Frontal cortex (tissue), 4 donors: ENCODE measurements around the gene CNGA1. TPM values are rescaled to one million over a fixed set of nuclear protein-coding genes. Genes with fewer than 3 reads are reported as not detected.
"Not testable (repeated sequence)": the region's sequence is repeated elsewhere in the genome, so short reads cannot be mapped to it uniquely, and the experiment has no call there.

Source experiments
- DNase-seq, 2 donors: peaks; one replicate each; pipeline ENCODE4 v3.0.0; 2012; ENCODE audit warnings: low spot score in 2 of 2
- FAIRE-seq: peaks from 2 replicates; lab custom pipeline; 2012; peaks lifted over from hg19 to GRCh38; lab: Jason Lieb, UNC
- total RNA-seq: library from RNA; depleted of rRNA; stranded (reverse); fragments of >200 nt; gene quantifications from one replicate; pipeline ENCODE4 v1.2.3, GENCODE V29; 2014
- donor health status: control.
- donor health status: control.
- donor health status: control.

The CNGA1 gene
- total RNA-seq, 1 donor from 2014 or later, result 0.41 TPM

DNA sequence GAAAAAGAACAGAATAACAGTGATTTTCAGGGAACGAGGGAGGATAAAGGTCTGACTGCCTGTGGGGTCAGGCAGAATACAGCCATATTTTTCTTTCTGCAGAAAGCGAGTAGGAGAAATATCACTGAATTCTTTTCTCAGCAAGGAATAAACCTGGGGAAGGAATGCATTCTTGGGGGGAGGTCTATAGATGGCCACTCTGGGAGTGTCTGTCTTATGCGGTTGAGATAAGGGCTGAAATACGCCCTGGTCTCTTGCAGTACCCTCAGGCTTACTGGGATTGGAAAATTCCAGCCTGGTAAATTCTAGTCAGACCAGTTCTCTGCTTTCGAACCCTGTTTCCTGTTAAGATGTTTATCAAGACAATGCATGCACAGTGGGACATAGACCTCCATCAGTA is 26.3 kb downstream of the CNGA1 start:
- DNase-seq, result no peak
- no peak for FAIRE-seq

DNA sequence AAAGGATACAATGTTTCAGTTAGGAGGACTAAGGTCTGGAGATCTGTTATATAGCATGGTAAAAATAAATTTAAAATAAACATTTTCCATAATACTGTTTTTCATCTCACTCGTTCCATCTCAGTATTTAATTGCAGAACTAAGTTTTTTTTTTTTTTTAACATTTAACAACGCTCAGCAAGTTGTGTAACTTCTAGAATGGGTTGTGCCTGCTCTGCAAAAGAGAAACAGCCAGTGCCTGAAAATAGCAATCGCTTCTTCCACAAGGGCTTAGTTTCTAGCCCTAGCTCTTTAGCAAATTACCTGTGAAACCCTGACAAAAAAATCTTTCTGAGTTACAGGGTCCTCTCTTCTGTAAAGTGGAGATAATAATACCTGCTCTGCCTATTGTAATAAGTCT is 41.9 kb downstream of the CNGA1 start:
- FAIRE-seq (no peak), DNase-seq (no peak)

- no peak for FAIRE-seq
- DNase-seq, result no peak
Measured at GRCh38 chr4:47972721-47973120, 43.8 kb downstream of the CNGA1 start.

DNA sequence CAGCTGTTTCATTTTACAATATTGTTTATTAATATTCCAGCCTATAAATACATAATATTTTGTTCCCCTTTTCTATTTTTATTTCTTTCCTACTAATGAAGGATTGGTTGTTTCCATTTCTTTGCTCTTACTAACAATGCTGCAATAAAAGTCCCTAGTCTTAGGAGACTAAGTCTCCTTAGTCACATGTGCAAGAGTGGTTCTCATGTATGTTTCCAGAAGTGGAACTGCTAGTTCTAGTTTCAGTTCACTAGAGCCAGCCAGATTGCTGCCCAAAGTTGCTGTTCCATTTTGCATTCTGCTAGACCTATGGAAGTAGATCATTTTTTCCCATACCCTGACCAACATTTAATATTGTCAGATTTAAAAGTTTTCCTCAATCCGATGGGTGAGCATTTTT is 44.3 kb downstream of the CNGA1 start:
- no peak for FAIRE-seq
- no peak for DNase-seq

DNA sequence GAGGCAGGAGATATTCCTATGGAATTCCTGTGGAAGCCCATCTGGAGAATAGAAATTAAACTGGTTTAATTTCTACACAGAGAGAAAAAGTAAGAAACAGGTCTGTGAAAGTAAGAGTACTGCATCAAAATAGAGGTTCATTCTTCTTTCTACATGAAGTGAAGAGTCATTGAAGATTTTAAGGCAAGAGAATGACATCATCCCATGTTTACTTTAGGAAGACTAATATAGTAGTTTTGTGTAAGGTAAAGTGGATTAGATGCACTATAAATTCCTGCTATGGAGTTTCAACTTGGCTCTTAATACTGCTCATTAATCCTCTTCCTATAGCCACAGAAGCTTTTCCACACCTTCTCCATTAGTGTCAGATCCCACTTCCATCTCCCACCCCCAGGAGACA is 47.6 kb downstream of the CNGA1 start:
- DNase-seq (no peak), FAIRE-seq (no peak)

DNA sequence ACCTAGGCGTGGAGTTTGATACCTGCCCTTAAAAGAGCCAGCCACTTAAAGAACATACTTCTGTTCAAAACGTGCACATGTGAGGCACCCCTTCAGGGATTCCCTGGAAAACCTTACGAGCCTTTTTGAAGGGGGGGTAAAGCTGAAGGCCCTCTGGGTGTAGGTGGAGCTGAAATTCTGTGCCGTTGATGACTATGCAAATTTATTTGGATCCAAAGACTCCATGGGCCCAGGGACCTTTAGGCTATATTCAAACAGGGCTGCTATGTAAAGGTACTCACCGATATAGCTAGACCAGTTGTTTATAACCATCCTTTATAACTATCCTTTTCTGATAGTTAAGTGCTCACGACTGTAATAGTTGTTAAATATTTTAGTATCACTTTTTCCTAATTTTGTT is 61.8 kb downstream of the CNGA1 start:
- no peak for FAIRE-seq
- no peak for DNase-seq

- DNase-seq, result no peak
- no peak for FAIRE-seq
Measured at GRCh38 chr4:47954245-47954644, 62.2 kb downstream of the CNGA1 start.

- DNase-seq, result no peak
- FAIRE-seq, result no peak
Measured at GRCh38 chr4:47945930-47946726, 70.4 kb downstream of the CNGA1 start.

- FAIRE-seq (no peak), DNase-seq (no peak)
Measured at GRCh38 chr4:47942081-47942819, 74.2 kb downstream of the CNGA1 start.

DNA sequence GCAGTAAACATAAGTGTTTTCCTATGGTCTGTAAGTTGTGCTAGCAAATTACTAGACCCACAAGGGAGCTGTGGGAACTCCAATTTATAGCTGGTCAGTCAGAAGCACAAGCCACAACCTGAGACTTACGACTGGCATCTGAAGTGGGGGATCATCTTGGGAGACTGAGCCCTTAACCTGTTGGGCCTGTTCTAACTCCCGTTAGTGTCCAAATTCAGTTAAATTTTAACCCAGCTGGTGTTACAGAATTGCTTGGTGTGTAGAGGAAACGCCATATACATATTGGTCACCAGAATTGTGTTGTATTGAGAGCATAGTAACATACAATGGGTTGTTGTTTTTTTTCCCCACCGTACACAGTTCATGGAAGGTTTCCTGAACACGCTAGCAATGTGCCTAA is 77.0 kb downstream of the CNGA1 start:
- FAIRE-seq (no peak), DNase-seq (no peak)

DNA sequence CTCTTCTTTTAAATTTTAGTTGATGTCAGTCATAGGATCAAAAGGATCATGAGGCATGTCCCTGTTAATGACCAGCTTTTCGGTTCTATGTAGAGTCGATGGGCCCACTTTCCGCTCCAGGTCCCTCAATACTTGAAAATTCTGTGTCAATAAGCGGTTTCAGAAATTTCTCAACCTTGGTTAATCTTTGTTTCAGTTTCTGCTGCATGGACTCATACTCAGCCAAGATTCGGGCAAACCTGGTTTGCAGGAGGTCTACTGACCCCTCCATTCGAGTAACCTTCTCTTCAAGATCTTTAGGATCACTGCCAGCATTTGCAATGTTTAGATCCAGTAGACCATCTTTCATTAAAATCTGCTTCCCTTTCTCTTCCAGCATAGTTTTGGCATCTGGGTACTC is 80.1 kb downstream of the CNGA1 start:
- no peak for FAIRE-seq

GRCh38 chr4:47933840-47934239 is 82.6 kb downstream of the CNGA1 start:
- FAIRE-seq, result peak; percentile 90
- peak; percentile 4 to 27 for DNase-seq

More for the DNA sequence above, 80.1 kb downstream of the CNGA1 start:
- no peak for DNase-seq

DNA sequence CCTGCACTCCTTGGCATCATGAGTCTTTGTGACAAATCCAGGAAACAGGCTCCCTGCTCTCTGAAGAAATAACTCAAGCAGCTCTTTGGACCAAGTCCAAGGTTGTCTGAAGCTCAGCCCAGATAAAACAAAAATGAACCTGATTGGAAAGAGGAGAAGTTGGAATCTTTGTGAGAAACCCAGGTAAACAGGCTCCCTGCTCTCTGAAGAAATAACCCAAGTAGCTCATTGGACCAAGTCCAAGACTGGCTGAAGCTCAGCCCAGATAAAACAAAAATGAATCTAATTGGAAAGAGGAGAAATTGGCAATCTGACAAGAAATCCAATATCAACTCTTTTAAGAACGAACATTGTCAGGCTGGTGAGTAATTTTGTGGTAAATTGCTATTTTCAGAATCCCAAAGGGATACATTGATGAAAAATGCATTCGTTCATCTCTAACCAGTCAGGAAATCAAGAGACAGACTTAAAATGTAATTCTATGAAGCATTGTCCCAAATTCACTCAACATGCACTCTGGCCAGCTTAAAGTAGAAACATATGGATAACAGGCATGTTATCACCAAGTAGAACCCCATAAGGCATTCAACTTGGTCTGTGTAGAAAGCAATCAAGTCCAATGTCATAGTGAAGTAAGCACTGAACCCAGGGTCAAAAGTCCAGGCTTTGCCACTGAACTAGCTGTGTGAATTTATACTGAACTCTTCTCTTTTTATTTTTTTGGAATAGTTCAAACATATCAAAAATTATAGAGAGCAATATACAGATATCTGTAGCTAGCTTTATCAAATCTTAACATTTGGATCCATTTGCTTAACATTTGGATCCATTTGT is 85.3 kb downstream of the CNGA1 start:
- FAIRE-seq, result no peak
- DNase-seq, result no peak

GRCh38 chr4:47929682-47930201 is 86.7 kb downstream of the CNGA1 start:
- no peak for DNase-seq
- FAIRE-seq, result no peak

DNA sequence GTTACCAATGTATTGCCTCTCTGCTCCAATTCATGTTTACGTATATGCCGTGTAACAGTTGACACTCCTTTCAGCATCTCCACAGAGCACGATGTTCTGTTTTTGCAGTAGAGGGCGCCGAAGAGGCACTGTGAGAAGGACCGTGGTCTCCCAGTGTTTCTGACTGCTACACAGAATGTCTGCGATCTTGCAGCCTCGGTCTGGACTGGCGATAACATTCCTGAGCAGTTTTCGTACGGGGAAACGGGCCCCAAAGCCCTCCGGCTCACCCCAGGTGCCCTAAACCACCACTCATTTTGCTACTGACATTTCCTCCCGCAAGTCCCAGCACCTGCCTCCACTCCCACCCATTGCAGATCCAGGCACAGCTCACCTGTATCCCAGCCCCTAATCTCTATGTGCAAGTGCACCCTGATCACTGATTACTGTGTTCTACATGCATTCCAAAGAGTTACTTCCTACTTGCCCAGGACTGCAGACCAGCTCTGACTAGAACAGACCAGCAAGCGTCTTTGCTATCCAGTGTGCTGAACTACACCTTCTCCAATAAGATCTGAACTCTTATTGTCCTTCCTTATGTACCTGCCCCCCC is 89.7 kb downstream of the CNGA1 start:
- FAIRE-seq, result no peak

DNA sequence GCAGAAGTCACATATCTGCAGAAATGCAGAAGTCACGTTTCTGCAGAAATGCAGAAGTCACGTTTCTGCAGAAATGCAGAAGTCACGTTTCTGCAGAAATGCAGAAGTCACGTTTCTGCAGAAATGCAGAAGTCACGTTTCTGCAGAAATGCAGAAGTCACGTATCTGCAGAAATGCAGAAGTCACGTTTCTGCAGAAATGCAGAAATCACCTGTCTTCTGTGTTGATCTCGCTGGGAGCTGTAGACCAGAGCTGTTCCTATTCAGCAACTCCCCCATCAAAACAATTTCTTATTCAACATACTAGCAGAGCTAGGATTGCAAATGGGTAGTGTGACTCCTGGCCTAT is 93.2 kb downstream of the CNGA1 start:
- not testable (repeated sequence) for FAIRE-seq, DNase-seq

More for the DNA sequence above, 89.7 kb downstream of the CNGA1 start:
- peak in 1 of 2 donors; percentile 41 for DNase-seq

GRCh38 chr4:47922436-47923260 is 93.8 kb downstream of the CNGA1 start:
- not testable (repeated sequence) for DNase-seq, FAIRE-seq

DNA sequence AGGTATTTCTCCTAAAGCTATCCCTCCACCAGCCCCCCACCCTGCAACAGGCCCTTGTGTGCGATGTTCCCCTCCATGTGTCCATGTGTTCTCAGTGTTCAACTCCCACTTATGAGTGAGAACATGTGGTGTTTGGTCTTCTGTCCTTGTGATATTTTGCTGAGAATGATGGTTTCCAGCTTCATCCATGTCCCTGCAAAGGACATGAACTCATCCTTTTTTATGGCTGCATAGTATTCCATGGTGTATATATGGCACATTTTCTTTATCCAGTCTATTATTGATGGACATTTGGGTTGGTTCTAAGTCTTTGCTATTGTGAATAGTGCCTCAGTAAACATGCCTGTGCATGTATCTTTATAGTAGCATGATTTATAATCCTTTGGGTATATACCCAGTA is 99.3 kb downstream of the CNGA1 start:
- not testable (repeated sequence) for FAIRE-seq, DNase-seq

DNA sequence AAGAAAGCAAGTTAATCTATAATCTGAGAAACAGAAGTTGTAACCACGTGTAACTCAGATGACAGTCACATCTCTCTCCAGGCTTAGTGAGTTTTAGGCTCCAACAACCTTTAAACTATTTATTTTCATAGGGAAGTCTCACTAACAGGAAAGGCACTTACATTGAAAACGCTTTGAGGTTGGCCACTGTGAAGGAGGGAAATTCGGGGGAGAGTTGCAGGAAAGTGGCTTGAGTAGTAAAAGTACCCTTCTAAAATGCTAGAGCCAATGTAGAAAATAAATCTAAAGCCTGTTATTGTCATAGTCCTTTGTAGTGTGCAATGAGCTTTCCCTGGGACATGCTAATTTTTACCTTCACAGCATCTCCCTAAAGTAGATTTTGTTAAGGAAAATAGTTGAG is 101.1 kb downstream of the CNGA1 start:
- DNase-seq (no peak), FAIRE-seq (no peak)
